Measurements from ENCODE around the gene SRBD1. TPM values are rescaled to one million over a fixed set of nuclear protein-coding genes. Genes with fewer than 3 reads are reported as not detected.
A peak's percentile ranks its signal among the peaks of the same experiment; 100 is the strongest.

SRBD1 gene
- total RNA-seq, 4 donors from 2014 or later, result 13.5 to 36.2 (median 26.8) TPM

GRCh38 chr2:45585267-45585861 lies 25.7 kb downstream of the SRBD1 start:
- Histone ChIP-seq H3K4me3 (no peak overlapping the region), H3K9me3 (no peaks in the 10 kb centered on the region), H3K36me3 (peaks cover 0 to 3% (median 0%) of the 10 kb centered on the region in 4 donors), H3K27ac (no peak overlapping the region), H3K27me3 (no peaks in the 10 kb centered on the region), H3K4me1 (peaks cover 0 to 13% (median 0%) of the 10 kb centered on the region in 4 donors)
- DNase-seq, result no peak
- whole genome bisulfite sequencing, 2 donors (ENCODE audit: low coverage in 1 of 2), result 43 to 45% methylated on average over 5 of the region's 5 CpGs
- intact Hi-C loops (cut with DNase I; ENCODE audit: low total_unique reads), result no loop called here
- TF ChIP-seq POLR2A (IDR thresholded peaks at IDR 0.05) (no peak), CTCF (IDR thresholded peaks at IDR 0.05) (peak; percentile 59 to 71 (median 68))
- in situ Hi-C loops (cut with MboI; ENCODE audit: low pct_ligation_motif_present in 1 of 4, low pct_unique_long_range_greater_than_20kb in 1 of 4, low sequenced_read_pairs in 3 of 4), result loop anchor here in 1 of 4 donors (25.0 kb wide), 1 partner anchor 598 kb away; no protein-coding TSS in a partner anchor

GRCh38 chr2:45583977-45584376 lies 27.1 kb downstream of the SRBD1 start:
- no peak for TF ChIP-seq POLR2AphosphoS5 (IDR thresholded peaks at IDR 0.05)
- no peak for TF ChIP-seq CTCF (IDR thresholded peaks at IDR 0.05)
- TF ChIP-seq POLR2A (IDR thresholded peaks at IDR 0.05), result no peak
- no peak for TF ChIP-seq EP300 (IDR thresholded peaks at IDR 0.05; ENCODE audit: low read depth)
- H3K4me3 ChIP-seq, result no peak overlapping the region
- no peaks in the 10 kb centered on the region for H3K27me3 ChIP-seq
- DNase-seq, result no peak
- no peaks in the 10 kb centered on the region for H3K9me3 ChIP-seq
- in situ Hi-C loops (cut with MboI; ENCODE audit: low pct_ligation_motif_present in 1 of 4, low pct_unique_long_range_greater_than_20kb in 1 of 4, low sequenced_read_pairs in 3 of 4) (loop anchor here in 1 of 4 donors (25.0 kb wide), 1 partner anchor 597 kb away; no protein-coding TSS in a partner anchor), intact Hi-C loops (cut with DNase I; ENCODE audit: low total_unique reads) (no loop called here)
- 79 to 80% methylated on average over 1 to 2 of the region's 2 CpGs for WGBS, 2 donors (ENCODE audit: low coverage in 1 of 2)
- H3K4me1 ChIP-seq, result peaks cover 0 to 13% (median 0%) of the 10 kb centered on the region in 4 donors
- peaks cover 0 to 3% (median 0%) of the 10 kb centered on the region in 4 donors for H3K36me3 ChIP-seq
- no peak overlapping the region for H3K27ac ChIP-seq

DNA sequence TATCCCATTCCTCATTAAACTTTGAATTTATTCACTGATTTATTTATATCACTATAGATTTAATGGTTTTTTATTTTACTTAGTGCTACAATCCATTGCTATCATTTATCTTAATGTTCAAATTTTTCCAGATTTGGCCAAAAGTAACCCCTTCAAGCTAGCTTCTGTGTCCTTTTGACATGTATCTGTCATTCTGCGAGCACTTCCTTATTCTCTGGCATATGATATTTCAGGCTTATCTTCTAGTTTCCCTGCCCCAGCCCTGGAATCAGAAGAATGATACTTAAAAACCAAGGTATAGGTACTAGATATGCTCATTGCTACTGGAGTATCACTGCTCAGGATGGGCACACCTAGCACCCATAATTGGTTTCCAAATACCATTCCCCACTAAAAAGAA lies 28.5 kb downstream of the SRBD1 start:
- intact Hi-C loops (cut with DNase I; ENCODE audit: low total_unique reads), result no loop called here
- in situ Hi-C loops (cut with MboI; ENCODE audit: low pct_ligation_motif_present in 1 of 4, low pct_unique_long_range_greater_than_20kb in 1 of 4, low sequenced_read_pairs in 3 of 4), result loop anchor here in 1 of 4 donors (25.0 kb wide), 1 partner anchor 595 kb away; no protein-coding TSS in a partner anchor
- Histone ChIP-seq H3K36me3 (peaks cover 0 to 3% (median 0%) of the 10 kb centered on the region in 4 donors), H3K27ac (no peak overlapping the region), H3K27me3 (no peaks in the 10 kb centered on the region), H3K9me3 (no peaks in the 10 kb centered on the region), H3K4me3 (no peak overlapping the region), H3K4me1 (peaks cover 0 to 13% (median 0%) of the 10 kb centered on the region in 4 donors)
- TF ChIP-seq CTCF (IDR thresholded peaks at IDR 0.05), result no peak
- no peak for TF ChIP-seq POLR2AphosphoS5 (IDR thresholded peaks at IDR 0.05)
- TF ChIP-seq EP300 (IDR thresholded peaks at IDR 0.05; ENCODE audit: low read depth), result no peak
- no peak for TF ChIP-seq POLR2A (IDR thresholded peaks at IDR 0.05)
- 89 to 100% methylated on average over 1 of the region's 1 CpG for WGBS, 2 donors (ENCODE audit: low coverage in 1 of 2)
- no peak for DNase-seq

GRCh38 chr2:45578056-45578843 lies 32.8 kb downstream of the SRBD1 start:
- Histone ChIP-seq H3K36me3 (peaks cover 0 to 16% (median 0%) of the 10 kb centered on the region in 4 donors), H3K4me3 (no peak overlapping the region), H3K9me3 (no peaks in the 10 kb centered on the region), H3K4me1 (no peaks in the 10 kb centered on the region), H3K27ac (no peak overlapping the region), H3K27me3 (no peaks in the 10 kb centered on the region)
- TF ChIP-seq POLR2AphosphoS5 (IDR thresholded peaks at IDR 0.05), result no peak
- peak; percentile 25 to 37 (median 28) for TF ChIP-seq CTCF (IDR thresholded peaks at IDR 0.05)
- in situ Hi-C loops (cut with MboI; ENCODE audit: low pct_ligation_motif_present in 1 of 4, low pct_unique_long_range_greater_than_20kb in 1 of 4, low sequenced_read_pairs in 3 of 4), result loop anchor here in 1 of 4 donors (25.0 kb wide), 1 partner anchor 591 kb away; no protein-coding TSS in a partner anchor
- 78 to 86% methylated on average over 5 of the region's 5 CpGs for WGBS, 2 donors (ENCODE audit: low coverage in 1 of 2)
- peak; percentile 17 for DNase-seq
- intact Hi-C loops (cut with DNase I; ENCODE audit: low total_unique reads), result no loop called here

All from transverse colon (tissue), 4 donors.